Measurements from ENCODE around the gene CCDC148.
A peak's percentile ranks its signal among the peaks of the same experiment; 100 is the strongest.

Gene CCDC148

GRCh38 chr2:158489366-158490112 lies 33.0 kb upstream of the CCDC148 start:
- H3K27ac ChIP-seq (ENCODE audit: low read depth, low read length): no peak overlapping the region
- H3F3A ChIP-seq (ENCODE audit: control insufficient read depth, insufficient read depth): no peaks in the 10 kb centered on the region
- no peaks in the 10 kb centered on the region for H3K9me2 ChIP-seq (replicated peaks; ENCODE audit: control insufficient read depth, low read length)
- H3K4me3 ChIP-seq (ENCODE audit: low read length): no peak overlapping the region
- H3K9me3 ChIP-seq (ENCODE audit: control insufficient read depth, insufficient read depth, low read length): no peaks in the 10 kb centered on the region
- peaks cover 25% of the 10 kb centered on the region for H3K4me1 ChIP-seq (ENCODE audit: control insufficient read depth, low read length)
- TF ChIP-seq CTCF (IDR thresholded peaks at IDR 0.05; ENCODE audit: low read depth, low read length, poor library complexity, severe bottlenecking) (no peak), EZH2phosphoT487 (IDR thresholded peaks at IDR 0.05; ENCODE audit: borderline replicate concordance, low read length) (no peak)
- peaks cover 88% of the 10 kb centered on the region for H3K79me2 ChIP-seq (ENCODE audit: control insufficient read depth, low read length)
- no peaks in the 10 kb centered on the region for H3K36me3 ChIP-seq (ENCODE audit: control insufficient read depth, low read length)
- H3K27me3 ChIP-seq (ENCODE audit: control insufficient read depth, low read length): no peaks in the 10 kb centered on the region
- 0 out of 2 replicates have a peak, but pooled peaks cover 4% of the 10 kb centered on the region for H4K20me1 ChIP-seq (ENCODE audit: control insufficient read depth, insufficient read depth, low read depth, low read length)
- peak overlapping the region; percentile 14; the same call in 1 of the 2 replicates for H3K4me2 ChIP-seq (ENCODE audit: low read length)

- Histone ChIP-seq H3F3A (ENCODE audit: control insufficient read depth, insufficient read depth) (no peaks in the 10 kb centered on the region), H4K20me1 (ENCODE audit: control insufficient read depth, insufficient read depth, low read depth, low read length) (0 out of 2 replicates have a peak, but pooled peaks cover 4% of the 10 kb centered on the region), H3K4me2 (ENCODE audit: low read length) (peak overlapping the region; percentile 14), H3K9me2 (replicated peaks; ENCODE audit: control insufficient read depth, low read length) (no peaks in the 10 kb centered on the region), H3K9me3 (ENCODE audit: control insufficient read depth, insufficient read depth, low read length) (no peaks in the 10 kb centered on the region), H3K4me1 (ENCODE audit: control insufficient read depth, low read length) (peaks cover 25% of the 10 kb centered on the region), H3K27ac (ENCODE audit: low read depth, low read length) (no peak overlapping the region), H3K79me2 (ENCODE audit: control insufficient read depth, low read length) (peaks cover 84% of the 10 kb centered on the region), H3K36me3 (ENCODE audit: control insufficient read depth, low read length) (no peaks in the 10 kb centered on the region), H3K27me3 (ENCODE audit: control insufficient read depth, low read length) (no peaks in the 10 kb centered on the region), H3K4me3 (ENCODE audit: low read length) (no peak overlapping the region)
- TF ChIP-seq CTCF (IDR thresholded peaks at IDR 0.05; ENCODE audit: low read depth, low read length, poor library complexity, severe bottlenecking) (no peak), EZH2phosphoT487 (IDR thresholded peaks at IDR 0.05; ENCODE audit: borderline replicate concordance, low read length) (no peak)
Measured at GRCh38 chr2:158488442-158489216, 32.1 kb upstream of the CCDC148 start.

- Histone ChIP-seq H4K20me1 (ENCODE audit: control insufficient read depth, insufficient read depth, low read depth, low read length) (0 out of 2 replicates have a peak, but pooled peaks cover 4% of the 10 kb centered on the region), H3K4me2 (ENCODE audit: low read length) (no peak overlapping the region), H3K4me1 (ENCODE audit: control insufficient read depth, low read length) (peaks cover 25% of the 10 kb centered on the region), H3K36me3 (ENCODE audit: control insufficient read depth, low read length) (no peaks in the 10 kb centered on the region), H3K27ac (ENCODE audit: low read depth, low read length) (no peak overlapping the region), H3K79me2 (ENCODE audit: control insufficient read depth, low read length) (peaks cover 87% of the 10 kb centered on the region), H3K9me2 (replicated peaks; ENCODE audit: control insufficient read depth, low read length) (no peaks in the 10 kb centered on the region), H3F3A (ENCODE audit: control insufficient read depth, insufficient read depth) (no peaks in the 10 kb centered on the region), H3K9me3 (ENCODE audit: control insufficient read depth, insufficient read depth, low read length) (no peaks in the 10 kb centered on the region), H3K27me3 (ENCODE audit: control insufficient read depth, low read length) (no peaks in the 10 kb centered on the region), H3K4me3 (ENCODE audit: low read length) (no peak overlapping the region)
- TF ChIP-seq CTCF (IDR thresholded peaks at IDR 0.05; ENCODE audit: low read depth, low read length, poor library complexity, severe bottlenecking): no peak
- no peak for TF ChIP-seq EZH2phosphoT487 (IDR thresholded peaks at IDR 0.05; ENCODE audit: borderline replicate concordance, low read length)
Measured at GRCh38 chr2:158487419-158487818, 30.9 kb upstream of the CCDC148 start.
